ES-I3 (cell line): Measurements from ENCODE around the gene PAK4.
"Not testable (repeated sequence)": the region's sequence is repeated elsewhere in the genome, so short reads cannot be mapped to it uniquely, and the experiment has no call there.

Experiments used
- H3K36me3 ChIP-seq: 2 replicates; pipeline ENCODE4 v1.6.1; 2013; ENCODE audit warnings: mild to moderate bottlenecking, low read length, control low read depth, moderate library complexity; ENCODE audit not compliant: insufficient read depth
- H3K4me1 ChIP-seq: 2 replicates; pipeline ENCODE4 v1.6.1; 2013; ENCODE audit warnings: mild to moderate bottlenecking, control low read depth, low read length; ENCODE audit not compliant: insufficient read depth
- H3K9ac ChIP-seq: 2 replicates; pipeline ENCODE4 v1.6.1; 2013; ENCODE audit warnings: low read depth, mild to moderate bottlenecking, low read length, moderate library complexity
- H3K9me3 ChIP-seq: 2 replicates; pipeline ENCODE4 v1.6.1; 2013; ENCODE audit warnings: mild to moderate bottlenecking, low read length, moderate library complexity; ENCODE audit not compliant: control insufficient read depth, insufficient read depth

PAK4 gene

DNA sequence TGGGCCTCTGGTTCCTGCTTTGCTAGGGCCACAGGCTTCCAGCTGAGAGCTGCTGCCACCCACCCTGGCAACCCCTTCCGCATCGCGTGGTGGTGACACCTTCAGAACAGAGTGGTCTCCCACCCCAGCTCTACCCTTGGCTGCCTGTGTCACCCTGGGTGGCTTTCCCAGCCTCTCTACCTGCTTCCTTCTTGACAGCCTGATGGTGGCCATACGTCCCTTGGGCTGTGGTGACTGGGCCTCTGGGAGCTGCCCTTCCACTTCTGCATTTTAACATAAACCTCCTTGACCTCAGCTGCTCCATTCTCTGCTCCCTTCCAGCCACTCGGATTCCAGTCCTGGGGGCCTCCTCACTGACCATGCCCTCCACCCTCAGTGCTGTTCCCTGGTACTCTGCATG, 17.0 kb downstream of the PAK4 start:
- no peaks in the 10 kb centered on the region for H3K9me3 ChIP-seq
- H3K9ac ChIP-seq: no peak overlapping the region
- H3K36me3 ChIP-seq: no peaks in the 10 kb centered on the region
- peaks cover 44% of the 10 kb centered on the region for H3K4me1 ChIP-seq

DNA sequence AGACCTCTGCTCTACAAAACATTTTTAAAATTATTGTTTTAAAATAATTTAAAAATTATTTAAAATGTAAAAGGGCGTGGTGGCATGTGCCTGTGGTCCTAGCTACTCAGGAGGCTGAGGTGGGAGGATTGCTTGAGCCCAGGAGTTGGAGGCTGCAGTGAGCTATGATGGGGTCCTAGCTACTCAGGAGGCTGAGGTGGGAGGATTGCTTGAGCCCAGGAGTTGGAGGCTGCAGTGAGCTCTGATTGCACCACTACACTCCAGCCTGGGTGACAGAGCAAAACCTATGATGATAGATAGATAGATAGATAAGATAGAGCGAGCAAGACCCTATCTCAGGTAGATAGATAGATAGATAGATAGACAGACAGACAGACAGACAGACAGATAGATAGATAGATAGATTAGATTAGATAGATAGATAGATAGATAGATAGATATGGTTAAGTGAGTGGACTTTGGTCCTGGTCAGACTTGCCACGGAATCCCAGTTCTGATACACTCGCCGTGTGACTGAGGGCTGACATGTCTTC, 18.2 kb downstream of the PAK4 start:
- H3K9ac ChIP-seq, H3K36me3 ChIP-seq, H3K9me3 ChIP-seq: not testable (repeated sequence)
- H3K4me1 ChIP-seq: peaks cover 42% of the 10 kb centered on the region

DNA sequence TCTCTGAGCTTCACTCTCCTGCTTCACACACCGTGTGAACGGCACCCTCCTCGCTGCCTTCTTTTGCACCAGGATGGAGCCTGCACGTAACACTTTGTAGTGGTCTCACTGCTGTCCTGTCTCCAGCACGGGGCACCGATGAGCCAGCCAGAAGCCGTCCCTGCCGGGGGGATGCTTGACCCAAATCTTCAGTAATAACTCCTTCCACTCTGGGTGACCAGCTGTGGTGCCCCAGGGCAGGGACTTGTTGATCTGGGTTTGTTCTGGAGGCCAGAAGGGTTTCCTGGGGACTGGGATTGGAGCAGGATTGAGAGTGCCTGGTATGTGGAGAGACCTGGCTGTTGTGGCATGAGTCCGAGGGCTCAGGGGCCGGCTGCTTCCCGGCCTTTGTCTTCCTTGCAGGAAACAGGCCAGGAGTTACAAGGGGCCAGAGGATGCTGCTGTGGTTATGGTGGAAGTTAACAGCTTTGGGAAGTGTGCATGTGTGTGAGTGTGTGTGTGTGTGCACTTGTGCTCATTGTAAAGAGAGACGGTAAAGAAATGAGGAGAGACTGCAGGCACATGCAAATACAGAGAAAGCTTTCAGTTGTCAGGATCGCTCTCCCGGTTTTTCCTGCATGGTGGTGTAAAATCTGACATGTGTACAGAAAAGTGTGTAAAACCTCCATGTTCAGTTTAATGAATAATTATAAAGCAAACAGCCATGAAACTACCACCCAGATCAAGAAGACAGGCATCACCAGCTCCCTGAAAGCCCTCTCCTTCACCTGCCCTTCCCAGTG, 18.9 kb downstream of the PAK4 start:
- Histone ChIP-seq H3K9ac (no peak overlapping the region), H3K4me1 (peaks cover 36% of the 10 kb centered on the region), H3K36me3 (0 out of 2 replicates have a peak, but pooled peaks cover 4% of the 10 kb centered on the region), H3K9me3 (no peaks in the 10 kb centered on the region; the same call in 1 of the 2 replicates)

DNA sequence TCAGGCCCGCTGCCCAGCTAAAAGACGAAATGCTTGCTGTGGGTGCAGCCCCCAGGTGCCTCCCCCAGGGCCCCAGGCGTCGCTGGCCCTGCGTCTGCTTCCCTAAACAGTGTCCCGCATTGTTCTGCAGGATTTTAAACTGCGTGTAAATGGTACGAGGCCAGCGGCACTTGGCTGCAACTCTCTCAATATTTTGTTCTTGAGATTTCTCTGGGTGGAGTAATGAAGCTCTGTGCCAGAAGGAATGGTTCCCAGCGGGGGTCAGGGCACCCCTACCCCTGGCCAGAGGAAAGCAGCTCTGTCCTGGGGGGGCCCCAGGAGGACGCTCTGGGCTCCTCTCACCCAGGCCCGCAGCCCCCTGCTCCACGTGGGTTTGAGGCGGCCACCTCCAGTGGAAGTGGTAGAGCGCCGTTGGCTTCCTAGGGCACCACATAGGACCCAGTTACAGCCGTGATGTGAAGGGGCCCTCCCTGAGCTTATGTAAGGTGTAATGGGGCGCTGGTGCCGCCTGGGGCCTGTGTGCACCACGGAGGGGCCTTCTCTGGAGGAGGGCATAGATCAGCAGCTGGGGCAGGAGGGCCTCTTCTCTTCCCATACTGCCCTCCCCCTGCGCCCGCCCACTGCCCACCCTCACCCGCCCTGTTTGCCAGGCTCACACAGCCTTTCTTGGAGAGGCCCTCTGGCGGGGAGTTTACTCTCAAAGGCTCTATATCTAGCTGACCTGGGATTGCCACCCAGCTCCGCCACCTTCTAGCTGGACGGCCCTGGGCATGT, 19.8 kb downstream of the PAK4 start:
- peaks cover 27% of the 10 kb centered on the region; the same call in 1 of the 2 replicates for H3K4me1 ChIP-seq
- H3K36me3 ChIP-seq: 0 out of 2 replicates have a peak, but pooled peaks cover 4% of the 10 kb centered on the region
- no peak overlapping the region for H3K9ac ChIP-seq

DNA sequence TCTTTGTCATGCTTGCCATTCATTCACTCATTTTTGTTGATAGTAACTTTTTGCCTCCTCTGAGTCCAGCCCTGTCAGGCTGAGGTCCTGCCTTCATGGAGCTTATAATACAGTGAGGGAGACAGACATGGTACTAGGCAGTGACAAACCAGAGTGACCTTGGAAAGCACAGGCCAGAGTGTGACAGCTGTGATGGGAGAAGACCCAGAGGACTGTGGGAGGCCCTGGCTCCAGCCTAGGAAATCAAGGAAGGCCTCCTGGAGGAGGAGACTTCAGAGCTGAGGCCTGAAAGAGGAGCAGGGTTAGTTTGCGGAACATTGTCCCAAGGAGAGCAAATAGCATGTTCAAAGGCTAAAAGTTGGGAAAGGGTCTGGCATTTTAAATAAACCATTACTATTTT, 20.5 kb downstream of the PAK4 start:
- H3K36me3 ChIP-seq: 0 out of 2 replicates have a peak, but pooled peaks cover 4% of the 10 kb centered on the region
- no peak overlapping the region for H3K9ac ChIP-seq
- peaks cover 26% of the 10 kb centered on the region; the same call in 1 of the 2 replicates for H3K4me1 ChIP-seq
- H3K9me3 ChIP-seq: no peaks in the 10 kb centered on the region; the same call in 1 of the 2 replicates

More for the DNA sequence above, 19.8 kb downstream of the PAK4 start:
- H3K9me3 ChIP-seq: no peaks in the 10 kb centered on the region; the same call in 1 of the 2 replicates

DNA sequence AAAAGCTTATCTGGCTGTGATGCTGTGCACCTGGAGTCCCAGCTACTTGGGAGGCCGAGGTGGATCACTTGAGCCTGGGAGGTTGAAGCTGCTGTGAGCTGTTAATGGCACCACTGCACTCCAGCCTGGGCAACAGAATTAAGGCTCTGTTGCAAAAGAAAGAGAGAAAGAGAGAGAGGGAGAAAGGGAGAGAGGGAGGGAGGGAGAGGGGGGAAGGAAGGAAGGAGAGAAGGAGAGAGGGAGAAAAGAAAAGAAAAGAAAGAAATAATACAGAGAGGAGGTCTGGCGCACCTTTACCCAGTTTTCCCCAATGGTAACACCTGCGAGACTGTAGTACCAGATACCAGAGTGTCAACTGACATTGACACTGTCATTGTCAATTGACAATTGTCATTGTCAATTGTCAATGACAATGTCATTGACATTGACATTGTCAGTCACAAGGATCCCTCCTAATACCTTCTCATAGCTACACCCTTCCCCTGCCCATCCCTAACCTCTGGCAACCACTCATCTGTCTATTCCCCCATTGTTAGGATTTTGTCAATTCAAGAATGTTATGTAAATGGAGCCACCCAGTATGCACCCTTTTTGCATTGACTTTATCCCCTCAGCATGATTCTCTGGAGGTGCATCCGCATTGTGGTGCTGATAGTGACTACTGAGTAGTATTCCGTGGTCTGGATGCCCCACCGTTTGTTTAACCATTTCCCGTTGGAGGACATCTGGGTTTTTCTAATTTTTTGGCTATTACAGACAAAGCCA, 21.3 kb downstream of the PAK4 start:
- 0 out of 2 replicates have a peak, but pooled peaks cover 4% of the 10 kb centered on the region for H3K36me3 ChIP-seq
- H3K4me1 ChIP-seq: peaks cover 26% of the 10 kb centered on the region; the same call in 1 of the 2 replicates
- no peak overlapping the region for H3K9ac ChIP-seq
- H3K9me3 ChIP-seq: no peaks in the 10 kb centered on the region; the same call in 1 of the 2 replicates

DNA sequence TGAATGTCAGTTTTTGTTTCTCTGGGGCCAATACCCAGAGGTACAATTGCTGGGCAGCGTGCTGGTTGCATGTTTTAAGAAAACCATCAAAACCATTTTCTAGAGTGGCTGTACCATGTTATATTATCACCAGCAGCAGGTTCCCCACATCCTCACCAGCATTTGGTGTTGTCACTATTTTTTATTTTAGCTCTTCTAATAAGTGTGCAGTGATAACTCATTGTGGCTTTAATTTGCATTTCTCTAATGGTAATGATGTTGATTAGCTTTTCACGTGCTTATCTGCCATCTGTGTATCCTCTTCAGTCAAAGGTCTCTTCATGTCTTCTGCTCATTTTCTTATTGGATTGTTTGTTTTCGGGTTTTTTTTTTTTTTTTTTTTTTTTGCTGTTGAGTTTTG, 21.9 kb downstream of the PAK4 start:
- no peak overlapping the region for H3K9ac ChIP-seq
- H3K36me3 ChIP-seq: 0 out of 2 replicates have a peak, but pooled peaks cover 4% of the 10 kb centered on the region
- peaks cover 26% of the 10 kb centered on the region; the same call in 1 of the 2 replicates for H3K4me1 ChIP-seq
- H3K9me3 ChIP-seq: no peaks in the 10 kb centered on the region; the same call in 1 of the 2 replicates

DNA sequence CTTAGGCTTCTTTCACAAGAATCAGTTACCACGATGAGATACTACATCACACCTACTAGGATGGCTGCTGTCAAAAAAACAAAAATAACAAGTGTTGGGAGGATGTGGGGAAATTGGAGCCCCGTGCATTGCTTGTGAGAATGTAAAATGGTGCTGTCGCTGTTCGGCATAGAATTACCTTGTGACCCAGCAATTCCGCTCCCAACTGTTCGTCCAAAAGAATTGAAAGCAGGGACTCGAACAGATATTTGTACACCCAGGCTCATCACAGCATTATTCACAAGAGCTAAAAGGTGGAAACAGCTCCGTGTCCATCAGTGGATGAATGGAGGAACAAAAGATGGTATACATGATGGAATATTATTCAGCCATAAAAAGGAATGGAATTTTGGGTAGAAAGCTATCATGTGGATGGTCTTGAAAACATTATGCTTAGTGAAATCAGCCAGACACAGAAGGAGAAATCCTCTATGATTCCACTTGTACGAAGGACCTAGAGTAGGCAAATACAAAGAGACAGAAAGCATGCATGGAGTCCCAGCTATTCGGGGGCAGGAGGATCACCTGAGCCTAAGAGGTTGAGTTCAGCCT, 23.4 kb downstream of the PAK4 start:
- Histone ChIP-seq H3K36me3 (0 out of 2 replicates have a peak, but pooled peaks cover 4% of the 10 kb centered on the region), H3K4me1 (peaks cover 25% of the 10 kb centered on the region; the same call in 1 of the 2 replicates), H3K9ac (no peak overlapping the region), H3K9me3 (no peaks in the 10 kb centered on the region; the same call in 1 of the 2 replicates)

DNA sequence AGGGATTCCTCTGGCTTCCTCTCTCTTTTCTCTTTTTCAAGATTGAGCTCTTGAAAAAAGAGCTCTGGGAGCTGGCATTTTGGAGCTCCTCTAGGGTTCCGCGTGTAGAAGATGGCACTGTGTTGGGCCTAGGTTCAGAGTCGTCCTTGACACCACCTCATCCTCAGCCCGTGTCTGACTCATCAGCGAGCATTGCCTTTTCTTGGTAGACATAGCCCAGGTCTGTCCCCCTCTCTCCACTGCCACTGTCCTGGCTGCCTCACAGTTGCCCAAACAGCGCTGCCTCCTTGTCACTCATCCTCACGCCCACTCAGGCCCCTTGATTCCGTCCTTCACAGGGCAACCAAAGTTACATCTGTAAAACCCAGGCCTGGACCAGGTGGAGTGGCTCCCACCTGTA, 24.6 kb downstream of the PAK4 start:
- H3K9me3 ChIP-seq: no peaks in the 10 kb centered on the region; the same call in 1 of the 2 replicates
- H3K36me3 ChIP-seq: 0 out of 2 replicates have a peak, but pooled peaks cover 4% of the 10 kb centered on the region
- H3K9ac ChIP-seq: no peak overlapping the region
- peaks cover 13% of the 10 kb centered on the region; the same call in 1 of the 2 replicates for H3K4me1 ChIP-seq

DNA sequence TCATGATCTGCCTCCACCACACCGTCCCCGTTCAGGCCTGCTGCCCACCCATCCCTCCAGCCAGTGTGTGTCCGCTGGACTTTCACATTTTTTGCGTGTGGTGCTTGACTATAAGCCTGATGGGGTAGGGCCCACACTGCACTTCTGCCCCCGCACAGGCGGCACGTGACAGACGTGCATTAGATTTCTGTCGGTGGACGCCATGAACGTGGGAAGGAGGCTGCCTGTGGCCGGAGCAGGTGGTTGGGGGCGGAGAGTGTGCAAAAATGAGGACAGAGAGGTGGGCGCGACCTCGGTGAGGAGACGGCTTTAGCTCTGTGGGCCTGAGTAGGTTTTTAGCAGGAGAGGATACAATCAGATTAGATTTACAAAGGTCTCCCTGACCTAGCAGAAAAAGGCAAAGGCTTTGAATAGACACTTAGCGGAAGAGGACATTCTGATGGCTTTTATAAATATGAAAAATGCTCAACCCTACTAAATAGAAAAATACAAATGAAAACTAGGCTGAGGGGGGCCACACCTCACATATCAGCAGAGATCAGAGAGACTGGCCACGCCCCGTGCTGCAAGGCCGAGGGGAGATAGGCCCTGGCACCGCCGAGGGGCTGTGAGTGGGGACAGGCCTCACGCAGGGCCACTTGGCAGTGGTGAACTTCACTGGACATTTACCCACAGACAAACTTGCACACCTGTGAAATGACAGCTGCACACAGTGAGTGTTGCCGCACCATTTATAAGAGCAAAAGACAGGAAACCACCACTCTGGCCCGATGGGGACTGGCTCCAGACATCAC, 25.4 kb downstream of the PAK4 start:
- Histone ChIP-seq H3K36me3 (0 out of 2 replicates have a peak, but pooled peaks cover 4% of the 10 kb centered on the region), H3K4me1 (peaks cover 15% of the 10 kb centered on the region; the same call in 1 of the 2 replicates), H3K9ac (no peak overlapping the region), H3K9me3 (no peaks in the 10 kb centered on the region; the same call in 1 of the 2 replicates)

DNA sequence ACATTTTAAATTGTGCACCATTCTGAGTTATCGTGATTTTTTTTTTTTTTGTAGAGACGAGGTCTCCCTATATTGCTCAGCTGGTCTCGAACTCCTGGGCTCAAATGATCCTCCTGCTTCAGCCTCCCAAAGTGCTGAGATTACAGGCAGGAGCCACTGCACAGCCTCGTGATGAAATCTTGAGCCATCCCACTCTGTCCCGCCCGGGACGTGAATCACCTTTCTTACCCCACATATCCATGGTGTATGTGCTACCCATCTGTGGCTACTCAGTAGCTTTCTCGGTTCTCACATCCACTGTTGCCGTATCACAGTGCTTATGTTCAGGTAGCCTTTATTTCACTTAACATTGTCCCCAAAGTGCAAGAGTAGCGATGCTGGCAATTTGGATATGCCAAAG, 26.5 kb downstream of the PAK4 start:
- Histone ChIP-seq H3K9me3 (no peaks in the 10 kb centered on the region; the same call in 1 of the 2 replicates), H3K4me1 (peaks cover 7% of the 10 kb centered on the region; the same call in 1 of the 2 replicates), H3K9ac (no peak overlapping the region), H3K36me3 (0 out of 2 replicates have a peak, but pooled peaks cover 4% of the 10 kb centered on the region)

DNA sequence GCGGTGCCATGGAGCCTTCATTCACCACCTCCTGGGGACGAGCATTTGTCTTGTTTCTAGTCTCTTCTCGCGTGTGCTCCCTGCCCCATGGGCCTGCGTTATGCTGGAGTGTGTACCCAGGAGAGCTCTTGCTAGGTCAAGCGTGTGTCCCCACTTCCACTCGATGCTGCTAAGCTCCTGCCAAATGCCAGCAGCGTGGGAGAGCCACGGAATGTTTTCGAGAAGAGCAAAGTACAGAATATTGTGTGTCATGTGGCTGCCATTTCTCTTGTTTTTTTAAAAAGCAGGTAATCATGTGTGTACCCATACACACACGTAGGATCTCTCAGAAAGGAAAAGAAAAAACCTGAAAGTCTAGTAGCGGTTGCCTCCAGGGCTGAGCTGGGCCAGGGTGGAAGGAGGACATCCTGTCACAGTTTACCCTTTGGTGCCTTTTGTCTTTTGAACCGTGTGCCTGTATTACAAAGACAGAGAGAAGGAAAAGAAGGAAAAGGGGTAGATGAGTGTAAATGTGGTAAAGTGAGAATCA, 28.6 kb downstream of the PAK4 start:
- peaks cover 4% of the 10 kb centered on the region; the same call in 1 of the 2 replicates for H3K4me1 ChIP-seq
- H3K36me3 ChIP-seq: no peaks in the 10 kb centered on the region; the same call in 1 of the 2 replicates
- H3K9me3 ChIP-seq: no peaks in the 10 kb centered on the region; the same call in 1 of the 2 replicates
- no peak overlapping the region for H3K9ac ChIP-seq
